Measurements from ENCODE around the gene FYB1.

DNA sequence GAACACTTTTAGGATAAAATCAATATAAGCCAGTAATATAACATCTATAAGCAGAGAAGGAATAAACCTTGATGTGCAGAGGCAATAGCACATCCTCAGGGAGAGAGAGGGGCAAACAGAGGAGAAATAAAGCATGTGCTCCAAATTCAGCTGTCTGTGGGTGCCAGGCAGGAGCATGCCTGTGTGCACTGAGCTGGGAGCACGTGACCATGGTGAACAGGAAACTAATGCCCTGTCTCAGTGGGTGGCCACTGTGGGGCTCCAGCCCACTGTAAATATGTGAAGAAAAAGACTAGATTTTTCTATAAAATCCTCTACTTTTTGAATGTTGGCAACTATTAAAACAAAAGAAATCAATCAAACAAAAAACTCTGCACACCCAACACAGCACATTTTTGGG, 55.3 kb downstream of the FYB1 start:
- TF ChIP-seq POLR2AphosphoS5 (IDR thresholded peaks at IDR 0.05; ENCODE audit: borderline replicate concordance, low read depth, low read length) (no peak), EZH2 (IDR thresholded peaks at IDR 0.05) (no peak), FOXP2 (optimal IDR thresholded peaks at IDR 0.05; ENCODE audit: control extremely low read depth, extremely low read length, insufficient read depth) (no peak)
